Measurements from ENCODE around the gene FXR1.
"Not testable (repeated sequence)": the region's sequence is repeated elsewhere in the genome, so short reads cannot be mapped to it uniquely, and the experiment has no call there.

FXR1 gene

GRCh38 chr3:180981912-180982311 is 69.4 kb downstream of the FXR1 start:
- H3K4me2 ChIP-seq (ENCODE audit: low read length) = no peak overlapping the region
- H3K79me2 ChIP-seq (ENCODE audit: control insufficient read depth, low read length) = no peaks in the 10 kb centered on the region
- H3K4me1 ChIP-seq (ENCODE audit: control insufficient read depth, low read length) = no peaks in the 10 kb centered on the region
- H3K36me3 ChIP-seq (ENCODE audit: control insufficient read depth, low read length) = peaks cover 77% of the 10 kb centered on the region
- H4K20me1 ChIP-seq (ENCODE audit: control insufficient read depth, insufficient read depth, low read depth, low read length) = no peaks in the 10 kb centered on the region
- H3K9me2 ChIP-seq (replicated peaks; ENCODE audit: control insufficient read depth, low read length) = no peaks in the 10 kb centered on the region
- TF ChIP-seq EZH2phosphoT487 (IDR thresholded peaks at IDR 0.05; ENCODE audit: borderline replicate concordance, low read length) = no peak
- TF ChIP-seq, protein P1, sequence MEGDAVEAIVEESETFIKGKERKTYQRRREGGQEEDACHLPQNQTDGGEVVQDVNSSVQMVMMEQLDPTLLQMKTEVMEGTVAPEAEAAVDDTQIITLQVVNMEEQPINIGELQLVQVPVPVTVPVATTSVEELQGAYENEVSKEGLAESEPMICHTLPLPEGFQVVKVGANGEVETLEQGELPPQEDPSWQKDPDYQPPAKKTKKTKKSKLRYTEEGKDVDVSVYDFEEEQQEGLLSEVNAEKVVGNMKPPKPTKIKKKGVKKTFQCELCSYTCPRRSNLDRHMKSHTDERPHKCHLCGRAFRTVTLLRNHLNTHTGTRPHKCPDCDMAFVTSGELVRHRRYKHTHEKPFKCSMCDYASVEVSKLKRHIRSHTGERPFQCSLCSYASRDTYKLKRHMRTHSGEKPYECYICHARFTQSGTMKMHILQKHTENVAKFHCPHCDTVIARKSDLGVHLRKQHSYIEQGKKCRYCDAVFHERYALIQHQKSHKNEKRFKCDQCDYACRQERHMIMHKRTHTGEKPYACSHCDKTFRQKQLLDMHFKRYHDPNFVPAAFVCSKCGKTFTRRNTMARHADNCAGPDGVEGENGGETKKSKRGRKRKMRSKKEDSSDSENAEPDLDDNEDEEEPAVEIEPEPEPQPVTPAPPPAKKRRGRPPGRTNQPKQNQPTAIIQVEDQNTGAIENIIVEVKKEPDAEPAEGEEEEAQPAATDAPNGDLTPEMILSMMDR (IDR thresholded peaks at IDR 0.05; ENCODE audit: low read depth, low read length, poor library complexity, severe bottlenecking) = no peak
- H3F3A ChIP-seq (ENCODE audit: control insufficient read depth, insufficient read depth) = peaks cover 31% of the 10 kb centered on the region
- no peaks in the 10 kb centered on the region for H3K27me3 ChIP-seq (ENCODE audit: control insufficient read depth, low read length)
- H3K27ac ChIP-seq (ENCODE audit: low read depth, low read length) = no peak overlapping the region
- no peaks in the 10 kb centered on the region for H3K9me3 ChIP-seq (ENCODE audit: control insufficient read depth, insufficient read depth, low read length)
- no peak overlapping the region for H3K4me3 ChIP-seq (ENCODE audit: low read length)

DNA sequence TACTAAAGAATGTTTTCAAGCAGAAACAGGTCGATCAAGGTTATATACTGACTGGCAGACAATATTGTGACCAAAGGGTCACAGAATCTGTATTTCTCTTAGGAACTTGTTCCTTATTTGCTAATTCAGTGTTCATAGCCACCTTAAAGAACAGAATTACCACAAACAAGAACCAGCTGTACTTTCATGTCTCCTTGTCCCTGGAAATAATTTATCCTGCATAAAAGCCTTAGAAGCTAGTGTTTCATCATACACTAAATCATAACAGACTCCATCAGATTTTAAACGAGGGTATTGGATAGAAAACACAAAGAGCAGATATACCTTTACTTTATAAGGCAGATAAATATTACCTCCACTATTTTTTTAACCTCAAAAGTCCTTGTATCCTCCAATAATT is 70.7 kb downstream of the FXR1 start:
- peaks cover 9% of the 10 kb centered on the region for H3K79me2 ChIP-seq (ENCODE audit: control insufficient read depth, low read length)
- H3K4me3 ChIP-seq (ENCODE audit: low read length) = no peak overlapping the region
- H3K4me2 ChIP-seq (ENCODE audit: low read length) = no peak overlapping the region
- peaks cover 78% of the 10 kb centered on the region for H3K36me3 ChIP-seq (ENCODE audit: control insufficient read depth, low read length)
- no peaks in the 10 kb centered on the region for H3K9me3 ChIP-seq (ENCODE audit: control insufficient read depth, insufficient read depth, low read length)
- no peaks in the 10 kb centered on the region for H3K27me3 ChIP-seq (ENCODE audit: control insufficient read depth, low read length)
- no peak for TF ChIP-seq EZH2phosphoT487 (IDR thresholded peaks at IDR 0.05; ENCODE audit: borderline replicate concordance, low read length)
- TF ChIP-seq, protein P1 (IDR thresholded peaks at IDR 0.05; ENCODE audit: low read depth, low read length, poor library complexity, severe bottlenecking) = no peak
- no peaks in the 10 kb centered on the region for H3K4me1 ChIP-seq (ENCODE audit: control insufficient read depth, low read length)
- H3F3A ChIP-seq (ENCODE audit: control insufficient read depth, insufficient read depth) = peaks cover 31% of the 10 kb centered on the region
- H4K20me1 ChIP-seq (ENCODE audit: control insufficient read depth, insufficient read depth, low read depth, low read length) = no peaks in the 10 kb centered on the region
- no peak overlapping the region for H3K27ac ChIP-seq (ENCODE audit: low read depth, low read length)
- H3K9me2 ChIP-seq (replicated peaks; ENCODE audit: control insufficient read depth, low read length) = no peaks in the 10 kb centered on the region

DNA sequence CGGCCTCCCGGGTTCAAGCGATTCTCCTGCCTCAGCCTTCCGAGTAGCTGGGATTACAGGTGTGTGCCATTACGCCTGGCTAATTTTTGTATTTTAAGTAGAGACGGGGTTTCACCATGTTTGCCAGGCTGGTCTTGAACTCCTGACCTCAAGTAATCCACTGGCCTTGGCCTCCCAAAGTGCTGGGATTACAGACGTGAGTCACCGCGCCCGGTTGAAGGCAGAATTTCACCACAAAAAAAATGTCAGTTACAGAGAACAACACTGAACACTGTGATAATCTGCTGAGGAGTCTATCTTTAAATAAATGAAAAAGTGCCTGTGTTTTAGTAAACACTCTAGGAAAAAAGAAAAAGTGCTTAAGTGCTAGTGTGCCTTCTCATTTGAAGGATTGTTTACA is 73.9 kb downstream of the FXR1 start:
- not testable (repeated sequence) for H3K4me3 ChIP-seq (ENCODE audit: low read length); H3K27me3 ChIP-seq (ENCODE audit: control insufficient read depth, low read length); H3K9me2 ChIP-seq (replicated peaks; ENCODE audit: control insufficient read depth, low read length); H4K20me1 ChIP-seq (ENCODE audit: control insufficient read depth, insufficient read depth, low read depth, low read length); H3K9me3 ChIP-seq (ENCODE audit: control insufficient read depth, insufficient read depth, low read length); H3K27ac ChIP-seq (ENCODE audit: low read depth, low read length); H3K4me2 ChIP-seq (ENCODE audit: low read length)
- peaks cover 13% of the 10 kb centered on the region for H3F3A ChIP-seq (ENCODE audit: control insufficient read depth, insufficient read depth)
- peaks cover 13% of the 10 kb centered on the region for H3K4me1 ChIP-seq (ENCODE audit: control insufficient read depth, low read length)
- peaks cover 49% of the 10 kb centered on the region for H3K36me3 ChIP-seq (ENCODE audit: control insufficient read depth, low read length)
- peaks cover 23% of the 10 kb centered on the region for H3K79me2 ChIP-seq (ENCODE audit: control insufficient read depth, low read length)

DNA sequence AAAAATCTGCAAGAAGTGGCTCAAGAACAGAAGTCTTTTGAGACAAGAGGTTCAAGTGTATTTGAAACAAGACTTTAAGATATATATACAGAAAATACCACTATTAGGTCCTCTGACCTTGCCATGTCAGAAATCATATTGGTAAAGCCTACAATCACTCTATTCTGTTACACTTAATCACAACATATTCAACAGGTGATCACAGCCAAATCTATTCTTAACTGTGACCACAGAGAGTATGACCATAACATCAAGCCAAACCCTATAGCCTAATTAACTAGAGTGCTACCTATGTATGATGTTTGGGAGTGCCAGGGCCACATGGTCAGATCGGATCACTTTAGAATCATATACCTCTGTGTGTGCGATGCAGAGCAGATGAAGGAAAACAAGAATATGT is 74.9 kb downstream of the FXR1 start:
- Histone ChIP-seq H4K20me1 (ENCODE audit: control insufficient read depth, insufficient read depth, low read depth, low read length) (no peaks in the 10 kb centered on the region), H3K4me2 (ENCODE audit: low read length) (no peak overlapping the region), H3K4me3 (ENCODE audit: low read length) (no peak overlapping the region), H3F3A (ENCODE audit: control insufficient read depth, insufficient read depth) (peaks cover 7% of the 10 kb centered on the region), H3K27me3 (ENCODE audit: control insufficient read depth, low read length) (no peaks in the 10 kb centered on the region; the same call in 1 of the 2 replicates), H3K9me3 (ENCODE audit: control insufficient read depth, insufficient read depth, low read length) (no peaks in the 10 kb centered on the region), H3K79me2 (ENCODE audit: control insufficient read depth, low read length) (peaks cover 23% of the 10 kb centered on the region), H3K9me2 (replicated peaks; ENCODE audit: control insufficient read depth, low read length) (no peaks in the 10 kb centered on the region), H3K36me3 (ENCODE audit: control insufficient read depth, low read length) (peaks cover 41% of the 10 kb centered on the region), H3K27ac (ENCODE audit: low read depth, low read length) (no peak overlapping the region), H3K4me1 (ENCODE audit: control insufficient read depth, low read length) (peaks cover 13% of the 10 kb centered on the region)
- TF ChIP-seq, protein P1 (IDR thresholded peaks at IDR 0.05; ENCODE audit: low read depth, low read length, poor library complexity, severe bottlenecking) = no peak
- no peak for TF ChIP-seq EZH2phosphoT487 (IDR thresholded peaks at IDR 0.05; ENCODE audit: borderline replicate concordance, low read length)

Data from DOHH2 (cell line).